IMR-90 (cell line): ENCODE measurements around the gene SLC38A6. TPM values are rescaled to one million over a fixed set of nuclear protein-coding genes. Genes with fewer than 3 reads are reported as not detected.
"Not testable (repeated sequence)": the region's sequence is repeated elsewhere in the genome, so short reads cannot be mapped to it uniquely, and the experiment has no call there.

Experiments
- ATAC-seq: fragments of 200-7000 bp; cut with Tn5 transposase; 2 replicates; pipeline ENCODE4 v1.9.1; 2020; ENCODE audit warnings: low read depth, mild to moderate bottlenecking, moderate library complexity
- BruUV-seq: library from RNA; stranded (reverse); fragments of 400-500 nt; replicated peaks from 2 replicates; lab custom pipeline; 2021; lab: Mats Ljungman, UMichigan
- CTCF ChIA-PET: fragments of 300-600 bp; formaldehyde crosslinking; extraction: SDS; loops from one replicate; lab custom pipeline; 2021; ENCODE audit warnings: antibody characterized with exemption; lab: Yijun Ruan, JAX
- POLR2A ChIA-PET: fragments of 300-600 bp; sonication (Branson Sonifier 250); formaldehyde crosslinking; loops from one replicate; lab custom pipeline; 2022; ENCODE audit warnings: antibody characterized with exemption; ENCODE audit not compliant: unreplicated experiment; lab: Charles Lee
- DNase-seq: peaks from one replicate; pipeline ENCODE4 v3.0.0; 2013
- H2AFZ ChIP-seq: replicated peaks from 2 replicates; pipeline ENCODE3; 2013; ENCODE audit warnings: low read length, mild to moderate bottlenecking; ENCODE audit not compliant: poor library complexity
- H2AK5ac ChIP-seq: 2 replicates; pipeline ENCODE4 v1.6.1; 2013; ENCODE audit warnings: low read depth, low read length, inconsistent platforms
- H2AK9ac ChIP-seq: replicated peaks from 2 replicates; pipeline ENCODE3; 2013; ENCODE audit warnings: mild to moderate bottlenecking, low read depth, low read length, moderate library complexity; ENCODE audit not compliant: poor library complexity
- H2BK120ac ChIP-seq: 2 replicates; pipeline ENCODE4 v1.6.1; 2013; ENCODE audit warnings: low read depth, low read length, inconsistent platforms
- H2BK15ac ChIP-seq: 3 replicates; pipeline ENCODE4 v1.6.1; 2013; ENCODE audit warnings: low read depth, low read length, inconsistent platforms
- H2BK20ac ChIP-seq: 2 replicates; pipeline ENCODE4 v1.6.1; 2013; ENCODE audit warnings: low read depth, mild to moderate bottlenecking, inconsistent platforms, low read length, moderate library complexity
- H2BK5ac ChIP-seq: 2 replicates; pipeline ENCODE4 v1.6.1; 2013; ENCODE audit warnings: mild to moderate bottlenecking, low read depth, low read length, inconsistent platforms; ENCODE audit not compliant: poor library complexity, severe bottlenecking
- H3K14ac ChIP-seq: replicated peaks from 2 replicates; pipeline ENCODE4 v1.6.1; 2013; ENCODE audit warnings: low read depth, low read length, inconsistent platforms
- H3K18ac ChIP-seq: 2 replicates; pipeline ENCODE4 v1.6.1; 2013; ENCODE audit warnings: low read depth, low read length, control low read depth
- H3K23ac ChIP-seq: 2 replicates; pipeline ENCODE4 v1.6.1; 2013; ENCODE audit warnings: low read depth, low read length, inconsistent platforms
- H3K27ac ChIP-seq: 2 replicates; pipeline ENCODE4 v1.5.1; 2013; ENCODE audit warnings: mild to moderate bottlenecking, control low read depth, low read length; ENCODE audit not compliant: insufficient read depth
- H3K27me3 ChIP-seq: 2 replicates; pipeline ENCODE4 v1.6.1; 2013; ENCODE audit warnings: low read length; ENCODE audit not compliant: control insufficient read depth, insufficient read depth
- H3K36me3 ChIP-seq: 2 replicates; pipeline ENCODE4 v1.6.1; 2013; ENCODE audit warnings: low read length, mixed read lengths; ENCODE audit not compliant: control insufficient read depth, insufficient read depth
- H3K4ac ChIP-seq: 2 replicates; pipeline ENCODE4 v1.6.1; 2013; ENCODE audit warnings: low read depth, low read length, inconsistent platforms
- H3K4me1 ChIP-seq: 2 replicates; pipeline ENCODE4 v1.6.1; 2013; ENCODE audit warnings: low read length, mixed read lengths; ENCODE audit not compliant: control insufficient read depth, insufficient read depth
- H3K4me2 ChIP-seq: 2 replicates; pipeline ENCODE4 v1.6.1; 2013; ENCODE audit warnings: low read depth, mild to moderate bottlenecking, control low read depth, low read length, moderate library complexity
- H3K4me3 ChIP-seq: 2 replicates; pipeline ENCODE4 v1.5.1; 2013; ENCODE audit warnings: low read depth, mild to moderate bottlenecking, control low read depth, low read length, moderate library complexity; ENCODE audit not compliant: insufficient read depth
- H3K56ac ChIP-seq: 2 replicates; pipeline ENCODE4 v1.6.1; 2013; ENCODE audit warnings: low read length, inconsistent platforms; ENCODE audit not compliant: insufficient read depth; ENCODE audit errors: extremely low read depth
- H3K79me1 ChIP-seq, 2 experiments: 2 replicates each; pipeline ENCODE4 v1.6.1; 2013; ENCODE audit warnings: low read length in 2 of 2, inconsistent platforms in 1 of 2, low read depth in 1 of 2
- H3K9ac ChIP-seq: 2 replicates; pipeline ENCODE4 v1.6.1; 2013; ENCODE audit warnings: low read depth, low read length, control low read depth
- H3K9me1 ChIP-seq: 2 replicates; pipeline ENCODE4 v1.6.1; 2013; ENCODE audit warnings: low read length, inconsistent platforms; ENCODE audit not compliant: insufficient read depth
- H3K9me3 ChIP-seq: 2 replicates; pipeline ENCODE4 v1.6.1; 2013; ENCODE audit warnings: low read length; ENCODE audit not compliant: control insufficient read depth, insufficient read depth
- H4K20me1 ChIP-seq: 2 replicates; pipeline ENCODE4 v1.6.1; 2013; ENCODE audit warnings: low read length, inconsistent platforms; ENCODE audit not compliant: insufficient read depth
- H4K5ac ChIP-seq: 2 replicates; pipeline ENCODE4 v1.6.1; 2013; ENCODE audit warnings: mild to moderate bottlenecking, low read depth, low read length, control low read depth
- H4K8ac ChIP-seq, 2 experiments: 2 replicates each; pipeline ENCODE4 v1.6.1; 2013; ENCODE audit warnings: low read depth in 2 of 2, low read length in 2 of 2, control low read depth in 1 of 2, inconsistent platforms in 1 of 2
- H4K91ac ChIP-seq: 2 replicates; pipeline ENCODE4 v1.6.1; 2013; ENCODE audit warnings: low read depth, low read length, inconsistent platforms; ENCODE audit not compliant: insufficient read depth
- dilution Hi-C: fragments of 300-500 bp; cut with HindIII; formaldehyde crosslinking; loops from one replicate; pipeline ENCODE4 v1.14.3; 2018; ENCODE audit warnings: low sequenced_read_pairs; ENCODE audit not compliant: unreplicated experiment
- in situ Hi-C: fragments of 300-500 bp; cut with MboI; formaldehyde crosslinking; loops from 3 replicates; pipeline ENCODE4 v1.14.3; 2019; ENCODE audit warnings: low sequenced_read_pairs, inconsistent platforms, mixed read lengths
- intact Hi-C: fragments of 100-400 bp; cut with micrococcal nuclease; formaldehyde crosslinking; loops from 2 replicates; pipeline ENCODE4 v1.10.0; 2022
- polyA plus RNA-seq, 3 experiments: library from polyadenylated mRNA; depleted of rRNA; stranded (reverse); fragments of >200 nt; gene quantifications; 2 replicates each; pipeline ENCODE4 v1.2.3, GENCODE V29; 2012; ENCODE audit warnings: low replicate concordance in 1 of 3
- total RNA-seq: library from RNA; depleted of rRNA; stranded (reverse); fragments of >200 nt; gene quantifications from 2 replicates; pipeline ENCODE4 v1.2.3, GENCODE V29; 2012

SLC38A6 gene
- total and polyA plus RNA-seq, 2 of the 4 experiments (the other 2 are of a cell fraction) = 15.5 to 18.3 TPM

- H3K4ac ChIP-seq, H3K4me3 ChIP-seq, H2AK9ac ChIP-seq, ATAC-seq, POLR2A ChIA-PET, H2AFZ ChIP-seq, CTCF ChIA-PET, H3K9ac ChIP-seq, H3K79me1 ChIP-seq, H3K9me3 ChIP-seq, H3K4me1 ChIP-seq, H4K20me1 ChIP-seq, H2AK5ac ChIP-seq, H3K4me2 ChIP-seq, H3K27me3 ChIP-seq, BruUV-seq, DNase-seq, H4K5ac ChIP-seq, in situ Hi-C loops, H2BK120ac ChIP-seq, H3K56ac ChIP-seq, H4K91ac ChIP-seq, intact Hi-C loops, H2BK15ac ChIP-seq, H2BK20ac ChIP-seq, H3K9me1 ChIP-seq, H4K8ac ChIP-seq, H2BK5ac ChIP-seq, H3K14ac ChIP-seq, H3K27ac ChIP-seq, H3K23ac ChIP-seq, H3K18ac ChIP-seq, H3K36me3 ChIP-seq, dilution Hi-C loops: not testable (repeated sequence)
Observed at GRCh38 chr14:61072442-61072841, 91.4 kb downstream of the SLC38A6 start.
